ENCODE measurements around the gene CALN1. TPM values are rescaled to one million over a fixed set of nuclear protein-coding genes. Genes with fewer than 3 reads are reported as not detected.

The CALN1 gene
- total RNA-seq, 1 donor from 2014 or later = not detected

- no peak overlapping the region for H3K4me3 ChIP-seq (ENCODE audit: low read depth, low read length)
- no peak for TF ChIP-seq CTCF (conservative IDR thresholded peaks at IDR 0.05; ENCODE audit: low read depth, low read length)
- DNase-seq (ENCODE audit: low read depth) = no peak
Measured at GRCh38 chr7:71769326-71769725, 642.8 kb downstream of the CALN1 start.

GRCh38 chr7:71768450-71768849 is 643.7 kb downstream of the CALN1 start:
- no peak overlapping the region for H3K4me3 ChIP-seq (ENCODE audit: low read depth, low read length)
- TF ChIP-seq CTCF (conservative IDR thresholded peaks at IDR 0.05; ENCODE audit: low read depth, low read length) = no peak
- no peak for DNase-seq (ENCODE audit: low read depth)

DNA sequence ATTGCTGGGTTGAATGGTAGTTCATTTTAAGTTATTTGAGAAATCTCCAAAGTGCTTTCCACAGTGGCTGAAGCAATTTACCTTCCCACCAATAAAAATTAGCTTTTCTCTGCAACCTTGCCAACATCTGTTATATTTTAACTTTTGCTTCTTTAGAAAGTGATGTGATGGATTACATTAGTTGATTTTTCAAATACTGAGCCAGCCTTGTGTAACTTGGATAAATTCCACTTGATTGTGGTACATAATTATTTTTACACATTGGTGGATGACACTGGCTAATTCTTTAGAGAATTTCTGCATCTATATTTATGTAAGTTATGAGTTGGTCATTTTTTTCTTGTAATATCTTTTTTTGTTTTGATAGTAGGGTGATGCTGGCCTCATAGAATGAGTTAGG is 646.1 kb downstream of the CALN1 start:
- TF ChIP-seq CTCF (conservative IDR thresholded peaks at IDR 0.05; ENCODE audit: low read depth, low read length) = no peak
- no peak overlapping the region for H3K4me3 ChIP-seq (ENCODE audit: low read depth, low read length)
- DNase-seq (ENCODE audit: low read depth) = no peak

- no peak for DNase-seq (ENCODE audit: low read depth)
- H3K4me3 ChIP-seq (ENCODE audit: low read depth, low read length) = no peak overlapping the region
- no peak for TF ChIP-seq CTCF (conservative IDR thresholded peaks at IDR 0.05; ENCODE audit: low read depth, low read length)
Measured at GRCh38 chr7:71761336-71761735, 650.8 kb downstream of the CALN1 start.

DNA sequence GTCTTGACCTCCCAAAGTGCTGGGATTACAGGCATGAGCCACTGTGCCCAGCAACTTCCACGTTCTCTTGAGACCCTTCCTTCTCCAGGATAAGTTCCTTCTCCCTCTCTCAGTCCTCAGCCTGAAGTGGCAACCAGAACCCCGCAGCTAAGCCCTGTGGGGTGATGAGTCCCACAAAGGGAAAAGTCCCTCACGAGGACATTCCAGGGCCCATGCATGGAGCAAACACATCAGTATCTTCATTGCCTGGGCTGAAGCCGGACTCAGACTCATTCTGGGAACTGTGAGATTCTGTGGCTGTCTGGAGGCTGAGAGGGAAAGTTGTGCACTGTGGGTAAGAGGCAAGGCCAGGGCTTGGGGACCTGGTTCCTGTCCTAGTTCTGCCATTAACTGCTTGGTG is 657.3 kb downstream of the CALN1 start:
- H3K4me3 ChIP-seq (ENCODE audit: low read depth, low read length) = no peak overlapping the region
- DNase-seq (ENCODE audit: low read depth) = no peak
- TF ChIP-seq CTCF (conservative IDR thresholded peaks at IDR 0.05; ENCODE audit: low read depth, low read length) = no peak

GRCh38 chr7:71753956-71754664 is 658.0 kb downstream of the CALN1 start:
- TF ChIP-seq CTCF (conservative IDR thresholded peaks at IDR 0.05; ENCODE audit: low read depth, low read length) = no peak
- no peak for DNase-seq (ENCODE audit: low read depth)
- no peak overlapping the region for H3K4me3 ChIP-seq (ENCODE audit: low read depth, low read length)

DNA sequence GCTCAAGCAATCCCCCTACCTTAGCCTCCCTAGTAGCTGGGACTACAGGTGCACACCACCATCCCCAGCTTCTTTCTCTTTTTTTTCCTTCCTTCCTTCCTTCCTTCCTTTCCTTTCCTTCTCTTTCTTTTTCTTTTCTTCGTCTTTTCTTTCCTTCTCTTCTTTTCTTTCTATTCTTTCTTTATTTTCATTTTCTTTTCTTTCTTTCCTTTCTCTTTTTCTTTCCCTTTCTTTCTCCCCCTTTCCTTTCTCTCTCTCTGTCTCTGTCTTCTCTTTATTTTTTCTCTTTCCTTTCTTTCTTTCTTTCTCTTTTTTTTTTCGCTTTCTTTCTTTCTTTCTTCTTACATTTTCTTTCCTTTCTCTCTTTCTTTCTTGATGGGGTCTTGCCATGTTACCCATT is 658.9 kb downstream of the CALN1 start:
- no peak for DNase-seq (ENCODE audit: low read depth)
- H3K4me3 ChIP-seq (ENCODE audit: low read depth, low read length) = no peak overlapping the region
- TF ChIP-seq CTCF (conservative IDR thresholded peaks at IDR 0.05; ENCODE audit: low read depth, low read length) = no peak

All from epithelial cell of proximal tubule (primary cell).